ENCODE measurements around the gene MOB2.

The MOB2 gene

GRCh38 chr11:1487091-1487850 is 692 bp upstream of the MOB2 start:
- Histone ChIP-seq H3K27me3 (ENCODE audit: low read depth, low read length) (no peaks in the 10 kb centered on the region), H3K4me1 (ENCODE audit: low read length) (0 out of 2 replicates have a peak, but pooled peaks cover 4% of the 10 kb centered on the region), H3K36me3 (replicated peaks; ENCODE audit: low read depth, low read length) (no peaks in the 10 kb centered on the region), H3K27ac (ENCODE audit: low read length) (no peak overlapping the region), H2AFZ (ENCODE audit: low read depth, low read length) (no peak overlapping the region), H3K79me2 (ENCODE audit: low read length) (peaks cover 18% of the 10 kb centered on the region), H3K4me2 (ENCODE audit: low read length) (no peak overlapping the region), H3K9me3 (ENCODE audit: insufficient read depth, low read length) (no peaks in the 10 kb centered on the region), H4K20me1 (ENCODE audit: insufficient read depth, low read length) (peaks cover 61% of the 10 kb centered on the region), H3K4me3 (ENCODE audit: low read length) (no peak overlapping the region), H3K9ac (ENCODE audit: low read length) (no peak overlapping the region)
- no peak for TF ChIP-seq EZH2phosphoT487 (IDR thresholded peaks at IDR 0.05; ENCODE audit: low read depth)
- TF ChIP-seq CTCF (IDR thresholded peaks at IDR 0.05; ENCODE audit: low read depth, low read length) = no peak

GRCh38 chr11:1485504-1485885 is 1.1 kb downstream of the MOB2 start:
- Histone ChIP-seq H3K79me2 (ENCODE audit: low read length) (peaks cover 4% of the 10 kb centered on the region), H3K4me2 (ENCODE audit: low read length) (no peak overlapping the region), H3K27ac (ENCODE audit: low read length) (no peak overlapping the region), H2AFZ (ENCODE audit: low read depth, low read length) (no peak overlapping the region), H3K4me1 (ENCODE audit: low read length) (0 out of 2 replicates have a peak, but pooled peaks cover 4% of the 10 kb centered on the region), H3K9ac (ENCODE audit: low read length) (no peak overlapping the region), H3K36me3 (replicated peaks; ENCODE audit: low read depth, low read length) (no peaks in the 10 kb centered on the region), H3K4me3 (ENCODE audit: low read length) (no peak overlapping the region), H3K9me3 (ENCODE audit: insufficient read depth, low read length) (no peaks in the 10 kb centered on the region), H4K20me1 (ENCODE audit: insufficient read depth, low read length) (peaks cover 51% of the 10 kb centered on the region), H3K27me3 (ENCODE audit: low read depth, low read length) (no peaks in the 10 kb centered on the region)
- TF ChIP-seq CTCF (IDR thresholded peaks at IDR 0.05; ENCODE audit: low read depth, low read length) = no peak
- TF ChIP-seq EZH2phosphoT487 (IDR thresholded peaks at IDR 0.05; ENCODE audit: low read depth) = no peak

- TF ChIP-seq CTCF (IDR thresholded peaks at IDR 0.05; ENCODE audit: low read depth, low read length) = no peak
- TF ChIP-seq EZH2phosphoT487 (IDR thresholded peaks at IDR 0.05; ENCODE audit: low read depth) = no peak
- Histone ChIP-seq H3K4me1 (ENCODE audit: low read length) (0 out of 2 replicates have a peak, but pooled peaks cover 4% of the 10 kb centered on the region), H2AFZ (ENCODE audit: low read depth, low read length) (no peak overlapping the region), H3K79me2 (ENCODE audit: low read length) (peaks cover 3% of the 10 kb centered on the region; the same call in 1 of the 2 replicates), H4K20me1 (ENCODE audit: insufficient read depth, low read length) (peaks cover 51% of the 10 kb centered on the region), H3K9ac (ENCODE audit: low read length) (no peak overlapping the region), H3K27me3 (ENCODE audit: low read depth, low read length) (no peaks in the 10 kb centered on the region), H3K4me2 (ENCODE audit: low read length) (no peak overlapping the region), H3K36me3 (replicated peaks; ENCODE audit: low read depth, low read length) (no peaks in the 10 kb centered on the region), H3K27ac (ENCODE audit: low read length) (no peak overlapping the region), H3K4me3 (ENCODE audit: low read length) (no peak overlapping the region), H3K9me3 (ENCODE audit: insufficient read depth, low read length) (no peaks in the 10 kb centered on the region)
Measured at GRCh38 chr11:1484695-1485503, 1.7 kb downstream of the MOB2 start.

- Histone ChIP-seq H3K4me3 (ENCODE audit: low read length) (no peak overlapping the region), H3K79me2 (ENCODE audit: low read length) (peaks cover 3% of the 10 kb centered on the region; the same call in 1 of the 2 replicates), H3K27ac (ENCODE audit: low read length) (no peak overlapping the region), H3K4me2 (ENCODE audit: low read length) (no peak overlapping the region), H3K4me1 (ENCODE audit: low read length) (0 out of 2 replicates have a peak, but pooled peaks cover 4% of the 10 kb centered on the region), H2AFZ (ENCODE audit: low read depth, low read length) (no peak overlapping the region), H3K9me3 (ENCODE audit: insufficient read depth, low read length) (no peaks in the 10 kb centered on the region), H3K36me3 (replicated peaks; ENCODE audit: low read depth, low read length) (no peaks in the 10 kb centered on the region), H3K9ac (ENCODE audit: low read length) (no peak overlapping the region), H4K20me1 (ENCODE audit: insufficient read depth, low read length) (peaks cover 47% of the 10 kb centered on the region), H3K27me3 (ENCODE audit: low read depth, low read length) (no peaks in the 10 kb centered on the region)
- TF ChIP-seq EZH2phosphoT487 (IDR thresholded peaks at IDR 0.05; ENCODE audit: low read depth) (no peak), CTCF (IDR thresholded peaks at IDR 0.05; ENCODE audit: low read depth, low read length) (no peak)
Measured at GRCh38 chr11:1484061-1484671, 2.4 kb downstream of the MOB2 start.

Data from OCI-LY3 (cell line).